Endodermal cell (in vitro differentiated cells): ENCODE data around the gene NCOA3. TPM values are rescaled to one million over a fixed set of nuclear protein-coding genes. Genes with fewer than 3 reads are reported as not detected.

Source experiments
- DNase-seq: peaks from one replicate; pipeline ENCODE4 v3.0.0-alpha.2; 2017
- H3K27ac ChIP-seq: 2 replicates; pipeline ENCODE4 v1.5.1; 2013; ENCODE audit warnings: mild to moderate bottlenecking, low read depth, low read length, moderate library complexity
- H3K27me3 ChIP-seq: 2 replicates; pipeline ENCODE4 v1.6.1; 2013; ENCODE audit warnings: mild to moderate bottlenecking, low read length, moderate library complexity; ENCODE audit not compliant: insufficient read depth, control insufficient read depth, poor library complexity, severe bottlenecking
- H3K36me3 ChIP-seq: 2 replicates; pipeline ENCODE4 v1.7.0; 2013; ENCODE audit warnings: mild to moderate bottlenecking, low read length, moderate library complexity; ENCODE audit not compliant: control insufficient read depth, insufficient read depth
- H3K4me1 ChIP-seq: one replicate; pipeline ENCODE4 v1.7.0; 2013; ENCODE audit warnings: low read length; ENCODE audit not compliant: control insufficient read depth, insufficient read depth
- H3K4me3 ChIP-seq: 2 replicates; pipeline ENCODE4 v1.5.1; 2013; ENCODE audit warnings: mild to moderate bottlenecking, low read length, moderate library complexity
- H3K9ac ChIP-seq: 2 replicates; pipeline ENCODE4 v1.6.1; 2013; ENCODE audit warnings: mild to moderate bottlenecking, low read length, moderate library complexity; ENCODE audit not compliant: poor library complexity, severe bottlenecking; ENCODE audit errors: extremely low read depth
- H3K9me3 ChIP-seq: 2 replicates; pipeline ENCODE4 v1.6.1; 2013; ENCODE audit warnings: mild to moderate bottlenecking, low read length, moderate library complexity; ENCODE audit not compliant: control insufficient read depth
- H3K27ac Mint-ChIP-seq: 2 replicates; pipeline ENCODE4 v1.8.0; 2020; ENCODE audit warnings: mixed read lengths
- H3K27me3 Mint-ChIP-seq: 2 replicates; pipeline ENCODE4 v1.8.0; 2021; ENCODE audit warnings: mild to moderate bottlenecking, mixed read lengths; ENCODE audit not compliant: insufficient read depth
- H3K36me3 Mint-ChIP-seq: 2 replicates; pipeline ENCODE4 v1.8.0; 2020; ENCODE audit warnings: low read depth, mixed read lengths
- H3K4me1 Mint-ChIP-seq: 2 replicates; pipeline ENCODE4 v1.8.0; 2020; ENCODE audit warnings: mixed read lengths
- H3K4me3 Mint-ChIP-seq: 2 replicates; pipeline ENCODE4 v1.8.0; 2020; ENCODE audit warnings: mild to moderate bottlenecking, moderate library complexity, mixed read lengths
- H3K9me3 Mint-ChIP-seq: 2 replicates; pipeline ENCODE4 v1.8.0; 2020; ENCODE audit warnings: mild to moderate bottlenecking, mixed read lengths
- WGBS, 2 experiments: methylation state at CpG; one replicate each; pipeline versions ENCODE4 v1.1.5 to v1.1.7; 2013; ENCODE audit warnings: missing lambda C conversion rate in 2 of 2, mixed read lengths in 1 of 2; ENCODE audit not compliant: insufficient coverage in 1 of 2, insufficient read length in 1 of 2; 5-methylcytosine and 5-hydroxymethylcytosine counted together
- total RNA-seq, 2 donors: library from RNA; stranded (reverse); fragmentation: NEBNext Ultra II Directional in 1 of 2; extraction: Animal tissue kit (Norgen Biotek cat#: 25700) in 1 of 2; gene quantifications; 2 replicates in 1 of 2; 3 replicates in 1 of 2; pipeline ENCODE4 v1.2.1, GENCODE V29; 2021
- TF ChIP-seq, protein P1 (sequence below): fragments of 200-600 bp; sonication (generic); conservative IDR thresholded peaks from 2 replicates; pipeline ENCODE4 v1.5.0; 2021; ENCODE audit warnings: antibody characterized with exemption, mild to moderate bottlenecking

The NCOA3 gene
- total RNA-seq, 2 donors from 2014 or later = 38.6 TPM

- no peaks in the 10 kb centered on the region for H3K9me3 ChIP-seq
- no peak overlapping the region for H3K27ac Mint-ChIP-seq
Observed at GRCh38 chr20:47703748-47704147, 202.1 kb downstream of the NCOA3 start.

DNA sequence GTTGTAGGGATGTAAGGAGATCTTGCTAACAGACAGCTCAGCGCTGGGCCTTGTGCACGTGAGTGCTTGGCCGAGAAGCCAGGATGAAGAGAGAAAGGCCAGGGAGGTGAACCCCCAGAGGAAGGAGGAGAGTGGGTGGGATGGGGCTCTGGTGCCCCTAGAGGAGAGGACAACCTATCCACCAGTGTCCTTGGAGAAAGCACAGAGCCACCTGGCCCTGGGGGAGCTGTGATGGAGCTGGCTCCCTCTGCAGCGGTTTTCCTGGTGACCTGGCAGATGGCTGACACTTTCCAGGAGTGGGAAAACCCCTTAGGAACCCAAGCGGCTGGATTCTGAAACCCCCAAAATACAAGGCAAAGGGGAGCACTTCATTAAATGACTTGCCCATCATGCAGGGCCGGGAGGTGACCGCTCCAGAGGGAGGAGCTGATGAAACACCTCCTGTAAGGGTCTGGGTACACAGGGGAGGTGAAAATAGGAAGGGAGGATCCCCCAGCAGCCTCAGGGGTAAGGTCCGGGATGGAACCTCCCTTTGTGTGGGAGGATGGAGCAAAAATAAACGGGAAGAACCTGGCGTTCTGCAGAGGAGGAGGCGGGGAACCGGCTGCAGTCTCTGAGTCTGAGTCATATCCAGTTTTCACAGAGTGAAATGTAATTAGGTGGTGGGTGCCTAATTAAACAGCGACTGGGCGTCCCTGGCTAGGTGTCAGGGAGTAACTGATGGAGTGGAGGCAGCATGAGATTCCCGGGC lies 203.2 kb downstream of the NCOA3 start:
- 82 to 90% methylated on average over 11 to 15 of the region's 15 CpGs for WGBS, 2 experiments
- Histone ChIP-seq H3K9ac (no peak overlapping the region), H3K4me1 (no peaks in the 10 kb centered on the region), H3K36me3 (peaks cover 60% of the 10 kb centered on the region), H3K27ac (no peak overlapping the region), H3K9me3 (no peaks in the 10 kb centered on the region), H3K27me3 (no peaks in the 10 kb centered on the region), H3K4me3 (no peak overlapping the region)
- Mint-ChIP-seq H3K36me3 (peaks cover 39% of the 10 kb centered on the region), H3K4me1 (peaks cover 11% of the 10 kb centered on the region), H3K9me3 (no peaks in the 10 kb centered on the region), H3K27ac (no peak overlapping the region), H3K4me3 (no peak overlapping the region), H3K27me3 (no peaks in the 10 kb centered on the region)
- no peak for DNase-seq
- TF ChIP-seq, protein P1, sequence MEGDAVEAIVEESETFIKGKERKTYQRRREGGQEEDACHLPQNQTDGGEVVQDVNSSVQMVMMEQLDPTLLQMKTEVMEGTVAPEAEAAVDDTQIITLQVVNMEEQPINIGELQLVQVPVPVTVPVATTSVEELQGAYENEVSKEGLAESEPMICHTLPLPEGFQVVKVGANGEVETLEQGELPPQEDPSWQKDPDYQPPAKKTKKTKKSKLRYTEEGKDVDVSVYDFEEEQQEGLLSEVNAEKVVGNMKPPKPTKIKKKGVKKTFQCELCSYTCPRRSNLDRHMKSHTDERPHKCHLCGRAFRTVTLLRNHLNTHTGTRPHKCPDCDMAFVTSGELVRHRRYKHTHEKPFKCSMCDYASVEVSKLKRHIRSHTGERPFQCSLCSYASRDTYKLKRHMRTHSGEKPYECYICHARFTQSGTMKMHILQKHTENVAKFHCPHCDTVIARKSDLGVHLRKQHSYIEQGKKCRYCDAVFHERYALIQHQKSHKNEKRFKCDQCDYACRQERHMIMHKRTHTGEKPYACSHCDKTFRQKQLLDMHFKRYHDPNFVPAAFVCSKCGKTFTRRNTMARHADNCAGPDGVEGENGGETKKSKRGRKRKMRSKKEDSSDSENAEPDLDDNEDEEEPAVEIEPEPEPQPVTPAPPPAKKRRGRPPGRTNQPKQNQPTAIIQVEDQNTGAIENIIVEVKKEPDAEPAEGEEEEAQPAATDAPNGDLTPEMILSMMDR = peak; percentile 28

More at GRCh38 chr20:47703748-47704147, 202.1 kb downstream of the NCOA3 start:
- Mint-ChIP-seq H3K27me3 (no peaks in the 10 kb centered on the region), H3K9me3 (no peaks in the 10 kb centered on the region), H3K36me3 (peaks cover 44% of the 10 kb centered on the region), H3K4me3 (no peak overlapping the region), H3K4me1 (peaks cover 11% of the 10 kb centered on the region)
- peaks cover 67% of the 10 kb centered on the region for H3K36me3 ChIP-seq
- no peaks in the 10 kb centered on the region for H3K4me1 ChIP-seq
- no peak for DNase-seq
- TF ChIP-seq, protein P1 = no peak
- H3K9ac ChIP-seq = no peak overlapping the region
- 87 to 89% methylated on average over 4 to 5 of the region's 5 CpGs for WGBS, 2 experiments
- H3K27ac ChIP-seq = no peak overlapping the region
- no peaks in the 10 kb centered on the region for H3K27me3 ChIP-seq
- H3K4me3 ChIP-seq = no peak overlapping the region

GRCh38 chr20:47705497-47705856 lies 203.8 kb downstream of the NCOA3 start:
- Histone ChIP-seq H3K4me3 (no peak overlapping the region), H3K4me1 (no peaks in the 10 kb centered on the region), H3K27ac (no peak overlapping the region), H3K27me3 (no peaks in the 10 kb centered on the region), H3K36me3 (peaks cover 55% of the 10 kb centered on the region), H3K9me3 (no peaks in the 10 kb centered on the region), H3K9ac (no peak overlapping the region)
- Mint-ChIP-seq H3K4me1 (peaks cover 11% of the 10 kb centered on the region), H3K27me3 (no peaks in the 10 kb centered on the region), H3K4me3 (no peak overlapping the region), H3K27ac (no peak overlapping the region), H3K9me3 (no peaks in the 10 kb centered on the region), H3K36me3 (peaks cover 35% of the 10 kb centered on the region)
- 94 to 100% methylated on average over 2 to 7 of the region's 7 CpGs for WGBS, 2 experiments
- TF ChIP-seq, protein P1 = no peak
- no peak for DNase-seq
